ENCODE results near the gene STX1B. TPM values are rescaled to one million over a fixed set of nuclear protein-coding genes. Genes with fewer than 3 reads are reported as not detected.

Gene STX1B
- total and polyA plus RNA-seq, 4 donors: 0.09 to 1.2 (median 0.51) TPM

- no peak for TF ChIP-seq JUND (IDR thresholded peaks at IDR 0.05)
- TF ChIP-seq FOXA1 (IDR thresholded peaks at IDR 0.05): no peak
- TF ChIP-seq EGR1 (IDR thresholded peaks at IDR 0.05; ENCODE audit: low read depth in 2 of 2): no peak
- no peak for TF ChIP-seq NR2F2 (IDR thresholded peaks at IDR 0.05)
- no peak for DNase-seq (ENCODE audit: low spot score)
- 82% methylated on average over 5 of the region's 5 CpGs for WGBS
- no peaks in the 10 kb centered on the region for H3K4me1 ChIP-seq (ENCODE audit: control insufficient read depth in 4 of 4, insufficient read depth in 4 of 4, low read length in 3 of 4)
- no peak overlapping the region for H3K27ac ChIP-seq (ENCODE audit: low read depth in 1 of 2, low read length in 2 of 2)
- no peak overlapping the region for H3K9ac ChIP-seq (ENCODE audit: low read depth in 1 of 2, low read length in 2 of 2)
- H3K27me3 ChIP-seq (ENCODE audit: control insufficient read depth in 4 of 4, insufficient read depth in 4 of 4, low read length in 3 of 4): no peaks in the 10 kb centered on the region
- no peaks in the 10 kb centered on the region for H3K36me3 ChIP-seq (ENCODE audit: control insufficient read depth in 4 of 4, insufficient read depth in 3 of 4, low read depth in 1 of 4, low read length in 3 of 4)
- H3K4me3 ChIP-seq (ENCODE audit: low read depth in 1 of 3, low read length in 3 of 3): no peak overlapping the region
- H3K9me3 ChIP-seq (ENCODE audit: control insufficient read depth in 4 of 4, low read length in 3 of 4): no peaks in the 10 kb centered on the region
These were observed 14.9 kb upstream of the STX1B start for GRCh38 chr16:31025339-31025738.

GRCh38 chr16:31023627-31024226, 13.3 kb upstream of the STX1B start:
- H3K27ac ChIP-seq (ENCODE audit: low read depth in 1 of 2, low read length in 2 of 2): no peak overlapping the region
- no peak for TF ChIP-seq JUND (IDR thresholded peaks at IDR 0.05)
- no peak for TF ChIP-seq SP1 (IDR thresholded peaks at IDR 0.05)
- TF ChIP-seq EGR1 (IDR thresholded peaks at IDR 0.05; ENCODE audit: low read depth in 2 of 2): no peak
- no peak for TF ChIP-seq FOXA2 (IDR thresholded peaks at IDR 0.05)
- TF ChIP-seq RAD21 (IDR thresholded peaks at IDR 0.05): no peak
- TF ChIP-seq FOXA1 (IDR thresholded peaks at IDR 0.05): no peak
- TF ChIP-seq, protein P1, sequence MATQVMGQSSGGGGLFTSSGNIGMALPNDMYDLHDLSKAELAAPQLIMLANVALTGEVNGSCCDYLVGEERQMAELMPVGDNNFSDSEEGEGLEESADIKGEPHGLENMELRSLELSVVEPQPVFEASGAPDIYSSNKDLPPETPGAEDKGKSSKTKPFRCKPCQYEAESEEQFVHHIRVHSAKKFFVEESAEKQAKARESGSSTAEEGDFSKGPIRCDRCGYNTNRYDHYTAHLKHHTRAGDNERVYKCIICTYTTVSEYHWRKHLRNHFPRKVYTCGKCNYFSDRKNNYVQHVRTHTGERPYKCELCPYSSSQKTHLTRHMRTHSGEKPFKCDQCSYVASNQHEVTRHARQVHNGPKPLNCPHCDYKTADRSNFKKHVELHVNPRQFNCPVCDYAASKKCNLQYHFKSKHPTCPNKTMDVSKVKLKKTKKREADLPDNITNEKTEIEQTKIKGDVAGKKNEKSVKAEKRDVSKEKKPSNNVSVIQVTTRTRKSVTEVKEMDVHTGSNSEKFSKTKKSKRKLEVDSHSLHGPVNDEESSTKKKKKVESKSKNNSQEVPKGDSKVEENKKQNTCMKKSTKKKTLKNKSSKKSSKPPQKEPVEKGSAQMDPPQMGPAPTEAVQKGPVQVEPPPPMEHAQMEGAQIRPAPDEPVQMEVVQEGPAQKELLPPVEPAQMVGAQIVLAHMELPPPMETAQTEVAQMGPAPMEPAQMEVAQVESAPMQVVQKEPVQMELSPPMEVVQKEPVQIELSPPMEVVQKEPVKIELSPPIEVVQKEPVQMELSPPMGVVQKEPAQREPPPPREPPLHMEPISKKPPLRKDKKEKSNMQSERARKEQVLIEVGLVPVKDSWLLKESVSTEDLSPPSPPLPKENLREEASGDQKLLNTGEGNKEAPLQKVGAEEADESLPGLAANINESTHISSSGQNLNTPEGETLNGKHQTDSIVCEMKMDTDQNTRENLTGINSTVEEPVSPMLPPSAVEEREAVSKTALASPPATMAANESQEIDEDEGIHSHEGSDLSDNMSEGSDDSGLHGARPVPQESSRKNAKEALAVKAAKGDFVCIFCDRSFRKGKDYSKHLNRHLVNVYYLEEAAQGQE (IDR thresholded peaks at IDR 0.05): no peak
- DNase-seq (ENCODE audit: low spot score): no peak
- H3K9ac ChIP-seq (ENCODE audit: low read depth in 1 of 2, low read length in 2 of 2): no peak overlapping the region
- no peak overlapping the region for H3K4me3 ChIP-seq (ENCODE audit: low read depth in 1 of 3, low read length in 3 of 3)
- no peaks in the 10 kb centered on the region for H3K27me3 ChIP-seq (ENCODE audit: control insufficient read depth in 4 of 4, insufficient read depth in 4 of 4, low read length in 3 of 4)
- H3K36me3 ChIP-seq (ENCODE audit: control insufficient read depth in 4 of 4, insufficient read depth in 3 of 4, low read depth in 1 of 4, low read length in 3 of 4): no peaks in the 10 kb centered on the region
- WGBS: 59% methylated on average over 6 of the region's 6 CpGs
- H3K4me1 ChIP-seq (ENCODE audit: control insufficient read depth in 4 of 4, insufficient read depth in 4 of 4, low read length in 3 of 4): no peaks in the 10 kb centered on the region
- H3K9me3 ChIP-seq (ENCODE audit: control insufficient read depth in 4 of 4, low read length in 3 of 4): no peaks in the 10 kb centered on the region

- no peaks in the 10 kb centered on the region for H3K36me3 ChIP-seq (ENCODE audit: control insufficient read depth in 4 of 4, insufficient read depth in 3 of 4, low read depth in 1 of 4, low read length in 3 of 4)
- no peak overlapping the region for H3K4me3 ChIP-seq (ENCODE audit: low read depth in 1 of 3, low read length in 3 of 3)
- no peaks in the 10 kb centered on the region for H3K27me3 ChIP-seq (ENCODE audit: control insufficient read depth in 4 of 4, insufficient read depth in 4 of 4, low read length in 3 of 4)
- WGBS: 92% methylated on average over 4 of the region's 4 CpGs
- H3K9me3 ChIP-seq (ENCODE audit: control insufficient read depth in 4 of 4, low read length in 3 of 4): no peaks in the 10 kb centered on the region
- no peak overlapping the region for H3K27ac ChIP-seq (ENCODE audit: low read depth in 1 of 2, low read length in 2 of 2)
- H3K9ac ChIP-seq (ENCODE audit: low read depth in 1 of 2, low read length in 2 of 2): no peak overlapping the region
- TF ChIP-seq ATF3 (IDR thresholded peaks at IDR 0.05) (no peak), RAD21 (IDR thresholded peaks at IDR 0.05) (no peak), NR2F2 (IDR thresholded peaks at IDR 0.05) (no peak), CTCF (IDR thresholded peaks at IDR 0.05; ENCODE audit: low read depth, low read length, missing input control) (no peak), YY1 (IDR thresholded peaks at IDR 0.05) (no peak), FOXA2 (IDR thresholded peaks at IDR 0.05) (no peak), TAF1 (conservative IDR thresholded peaks at IDR 0.05) (no peak), RXRA (IDR thresholded peaks at IDR 0.05) (no peak), FOXA1 (IDR thresholded peaks at IDR 0.05) (no peak), SP1 (IDR thresholded peaks at IDR 0.05) (no peak), GABPA (IDR thresholded peaks at IDR 0.05 in 1 of 2, conservative IDR thresholded peaks at IDR 0.05 in 1 of 2) (no peak), HNF4G (IDR thresholded peaks at IDR 0.05) (no peak), EGR1 (IDR thresholded peaks at IDR 0.05; ENCODE audit: low read depth in 2 of 2) (no peak), JUND (IDR thresholded peaks at IDR 0.05) (no peak)
- DNase-seq (ENCODE audit: low spot score): no peak
- H3K4me1 ChIP-seq (ENCODE audit: control insufficient read depth in 4 of 4, insufficient read depth in 4 of 4, low read length in 3 of 4): no peaks in the 10 kb centered on the region
These were observed 12.8 kb upstream of the STX1B start for GRCh38 chr16:31023252-31023602.
